Nephron (organoid): ENCODE results near the gene EZH2.
A peak's percentile ranks its signal among the peaks of the same experiment; 100 is the strongest.

Source experiments
- H3K27ac Mint-ChIP-seq, 3 experiments: 2 replicates each; pipeline ENCODE4 v1.8.0; 2020; ENCODE audit warnings: mixed read lengths in 3 of 3, mild to moderate bottlenecking in 2 of 3, moderate library complexity in 1 of 3
- H3K27me3 Mint-ChIP-seq: 2 replicates; pipeline ENCODE4 v1.8.0; 2021; ENCODE audit warnings: low read depth, mild to moderate bottlenecking, moderate library complexity, mixed read lengths
- H3K36me3 Mint-ChIP-seq: 2 replicates; pipeline ENCODE4 v1.8.0; 2020; ENCODE audit warnings: low read depth, mixed read lengths
- H3K4me1 Mint-ChIP-seq: 2 replicates; pipeline ENCODE4 v1.8.0; 2020; ENCODE audit warnings: mixed read lengths
- H3K4me3 Mint-ChIP-seq, 3 experiments: 2 replicates each; pipeline ENCODE4 v1.8.0; 2020; ENCODE audit warnings: mild to moderate bottlenecking in 3 of 3, mixed read lengths in 3 of 3, moderate library complexity in 2 of 3
- H3K9me3 Mint-ChIP-seq: 2 replicates; pipeline ENCODE4 v1.8.0; 2020; ENCODE audit warnings: mixed read lengths
- TF ChIP-seq, protein P1 (sequence below), 3 experiments: fragments of 200-600 bp; sonication (generic); IDR thresholded peaks; one replicate each; pipeline ENCODE4 v1.5.0; 2021; ENCODE audit warnings: antibody characterized with exemption in 3 of 3; ENCODE audit not compliant: unreplicated experiment in 3 of 3

Gene EZH2

GRCh38 chr7:148811892-148812291 is 72.2 kb downstream of the EZH2 start:
- Mint-ChIP-seq H3K27me3 (no peaks in the 10 kb centered on the region), H3K27ac (no peak overlapping the region), H3K36me3 (peaks cover 71% of the 10 kb centered on the region), H3K4me3 (no peak overlapping the region), H3K9me3 (no peaks in the 10 kb centered on the region), H3K4me1 (peaks cover 7% of the 10 kb centered on the region)
- TF ChIP-seq, protein P1, sequence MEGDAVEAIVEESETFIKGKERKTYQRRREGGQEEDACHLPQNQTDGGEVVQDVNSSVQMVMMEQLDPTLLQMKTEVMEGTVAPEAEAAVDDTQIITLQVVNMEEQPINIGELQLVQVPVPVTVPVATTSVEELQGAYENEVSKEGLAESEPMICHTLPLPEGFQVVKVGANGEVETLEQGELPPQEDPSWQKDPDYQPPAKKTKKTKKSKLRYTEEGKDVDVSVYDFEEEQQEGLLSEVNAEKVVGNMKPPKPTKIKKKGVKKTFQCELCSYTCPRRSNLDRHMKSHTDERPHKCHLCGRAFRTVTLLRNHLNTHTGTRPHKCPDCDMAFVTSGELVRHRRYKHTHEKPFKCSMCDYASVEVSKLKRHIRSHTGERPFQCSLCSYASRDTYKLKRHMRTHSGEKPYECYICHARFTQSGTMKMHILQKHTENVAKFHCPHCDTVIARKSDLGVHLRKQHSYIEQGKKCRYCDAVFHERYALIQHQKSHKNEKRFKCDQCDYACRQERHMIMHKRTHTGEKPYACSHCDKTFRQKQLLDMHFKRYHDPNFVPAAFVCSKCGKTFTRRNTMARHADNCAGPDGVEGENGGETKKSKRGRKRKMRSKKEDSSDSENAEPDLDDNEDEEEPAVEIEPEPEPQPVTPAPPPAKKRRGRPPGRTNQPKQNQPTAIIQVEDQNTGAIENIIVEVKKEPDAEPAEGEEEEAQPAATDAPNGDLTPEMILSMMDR (IDR thresholded peaks at IDR 0.05; ENCODE audit: unreplicated experiment in 3 of 3), result no peak

DNA sequence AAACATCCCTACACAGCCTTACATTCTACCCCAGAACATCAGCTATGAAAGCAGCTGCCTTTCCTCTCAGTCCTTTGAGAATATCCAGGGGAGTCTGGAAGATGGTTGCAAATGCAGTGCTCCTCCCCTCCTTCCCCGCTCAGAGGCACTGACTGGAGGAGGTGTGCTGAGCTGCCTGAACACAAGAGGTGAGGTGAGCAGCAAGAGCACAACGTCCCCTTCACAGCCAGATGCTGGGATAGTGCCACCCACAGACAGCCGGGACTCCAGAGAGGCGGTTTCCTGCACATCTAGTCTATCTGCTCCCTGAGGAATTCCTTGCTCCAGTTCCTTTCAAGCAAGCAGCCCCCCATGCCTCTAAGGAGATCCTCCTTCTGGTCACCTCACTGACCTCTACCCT is 74.2 kb downstream of the EZH2 start:
- TF ChIP-seq, protein P1 (IDR thresholded peaks at IDR 0.05; ENCODE audit: unreplicated experiment in 3 of 3), result no peak

DNA sequence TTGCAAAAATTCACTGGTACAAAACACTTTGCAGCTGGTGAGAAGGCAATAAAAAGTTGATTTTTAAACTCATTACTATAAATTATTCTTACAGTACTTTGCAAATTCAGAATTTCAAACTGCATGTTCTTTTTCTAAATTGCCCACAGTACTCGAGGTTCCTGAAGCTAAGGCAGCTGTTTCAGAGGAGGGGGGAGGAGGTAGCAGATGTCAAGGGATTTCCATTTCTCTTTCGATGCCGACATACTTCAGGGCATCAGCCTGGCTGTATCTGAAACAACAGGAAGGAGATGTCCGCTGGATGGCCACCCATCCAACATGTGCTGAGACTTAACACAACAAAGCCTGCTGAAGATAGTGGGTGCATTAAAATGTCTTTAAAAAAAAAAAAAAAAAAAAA is 76.7 kb downstream of the EZH2 start:
- Mint-ChIP-seq H3K27ac (no peak overlapping the region), H3K27me3 (no peaks in the 10 kb centered on the region), H3K4me3 (no peak overlapping the region), H3K4me1 (peaks cover 7% of the 10 kb centered on the region), H3K36me3 (peaks cover 71% of the 10 kb centered on the region), H3K9me3 (no peaks in the 10 kb centered on the region)
- TF ChIP-seq, protein P1 (IDR thresholded peaks at IDR 0.05; ENCODE audit: unreplicated experiment in 3 of 3), result no peak

More for the DNA sequence above, 74.2 kb downstream of the EZH2 start:
- Mint-ChIP-seq H3K36me3 (peaks cover 78% of the 10 kb centered on the region), H3K4me1 (peaks cover 7% of the 10 kb centered on the region), H3K27ac (peak overlapping the region in 2 of 3 experiments; percentile 22 to 74), H3K27me3 (no peaks in the 10 kb centered on the region), H3K9me3 (no peaks in the 10 kb centered on the region), H3K4me3 (no peak overlapping the region)

DNA sequence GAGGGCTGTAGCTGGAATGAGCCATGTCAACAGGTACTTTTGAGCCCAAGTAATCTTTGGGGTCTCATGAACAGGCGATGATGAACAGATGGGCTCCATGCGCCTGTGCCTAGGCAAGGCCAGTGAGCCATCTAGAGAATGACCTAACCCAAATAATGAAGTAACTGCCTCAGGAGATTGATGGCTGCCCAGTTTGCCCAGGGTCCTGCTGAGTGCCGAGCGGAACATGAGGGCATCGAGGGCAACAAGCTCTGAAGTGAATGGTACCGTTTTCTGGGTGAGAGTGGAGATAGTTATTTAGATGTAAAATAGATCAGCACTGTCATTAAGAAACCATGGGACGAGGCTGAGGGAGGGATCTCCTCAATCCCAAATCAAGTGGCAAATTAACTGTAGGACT is 77.9 kb downstream of the EZH2 start:
- Mint-ChIP-seq H3K27ac (no peak overlapping the region), H3K4me1 (peaks cover 7% of the 10 kb centered on the region), H3K4me3 (no peak overlapping the region)

DNA sequence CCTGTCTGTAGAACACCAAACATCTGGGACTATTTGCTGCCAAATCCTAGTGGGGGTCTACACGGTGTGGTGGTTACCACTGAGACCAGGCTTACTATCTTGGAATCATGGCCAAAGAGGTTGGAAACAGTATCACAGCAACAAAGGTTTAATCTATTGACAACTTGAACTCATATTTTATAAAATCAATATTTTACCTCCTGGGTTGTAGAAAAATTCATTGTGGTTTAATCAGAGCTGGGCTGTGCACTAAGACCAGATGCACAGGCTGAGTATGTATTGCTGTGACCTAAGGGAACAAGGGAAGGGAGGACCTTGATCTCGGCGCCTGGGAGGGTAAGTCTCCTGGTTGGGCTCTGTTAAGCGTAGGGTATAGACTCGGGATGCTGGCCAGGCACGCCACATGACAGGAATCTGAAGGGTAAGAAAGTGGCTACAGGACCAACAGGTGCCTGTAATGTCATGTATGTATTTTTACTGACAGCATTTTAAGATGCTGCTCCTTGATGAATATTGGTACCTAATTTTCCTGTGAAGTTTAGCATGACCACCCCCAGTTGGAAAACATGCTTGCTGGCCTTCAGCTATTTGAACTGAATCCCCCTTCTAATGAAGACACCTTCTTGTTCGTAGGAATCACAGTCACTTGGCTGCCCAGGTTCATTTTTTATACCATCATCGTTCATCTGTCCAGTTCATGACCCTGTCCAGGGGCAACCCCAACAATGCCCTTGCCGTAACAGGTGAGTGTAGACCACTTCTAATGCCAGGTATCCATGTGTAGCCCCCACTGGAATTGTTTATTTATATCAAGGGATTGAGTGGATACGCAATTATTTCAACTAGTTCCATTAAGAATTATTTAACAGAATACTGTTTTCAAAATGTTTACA is 79.5 kb downstream of the EZH2 start:
- Mint-ChIP-seq H3K4me3 (no peak overlapping the region), H3K4me1 (peaks cover 7% of the 10 kb centered on the region), H3K27ac (no peak overlapping the region), H3K36me3 (peaks cover 79% of the 10 kb centered on the region), H3K9me3 (no peaks in the 10 kb centered on the region), H3K27me3 (no peaks in the 10 kb centered on the region)
- TF ChIP-seq, protein P1 (IDR thresholded peaks at IDR 0.05; ENCODE audit: unreplicated experiment in 3 of 3), result no peak

More for the DNA sequence above, 77.9 kb downstream of the EZH2 start:
- no peaks in the 10 kb centered on the region for H3K27me3 Mint-ChIP-seq
- TF ChIP-seq, protein P1 (IDR thresholded peaks at IDR 0.05; ENCODE audit: unreplicated experiment in 3 of 3), result no peak
- H3K9me3 Mint-ChIP-seq, result no peaks in the 10 kb centered on the region
- peaks cover 73% of the 10 kb centered on the region for H3K36me3 Mint-ChIP-seq

GRCh38 chr7:148803094-148803493 is 81.0 kb downstream of the EZH2 start:
- Mint-ChIP-seq H3K27me3 (no peaks in the 10 kb centered on the region), H3K4me3 (no peak overlapping the region), H3K4me1 (peaks cover 7% of the 10 kb centered on the region), H3K36me3 (peaks cover 82% of the 10 kb centered on the region), H3K27ac (no peak overlapping the region), H3K9me3 (peaks cover 3% of the 10 kb centered on the region)
- TF ChIP-seq, protein P1 (IDR thresholded peaks at IDR 0.05; ENCODE audit: unreplicated experiment in 3 of 3), result no peak
